GM19324 (cell line): ENCODE measurements around the gene RNF141.

Source experiments
- ATAC-seq: cut with Tn5 transposase; IDR thresholded peaks from one replicate; pipeline ENCODE4 v1.9.1; 2021; ENCODE audit warnings: mild to moderate bottlenecking, moderate library complexity; ENCODE audit not compliant: unreplicated experiment, low FRiP score

The RNF141 gene

DNA sequence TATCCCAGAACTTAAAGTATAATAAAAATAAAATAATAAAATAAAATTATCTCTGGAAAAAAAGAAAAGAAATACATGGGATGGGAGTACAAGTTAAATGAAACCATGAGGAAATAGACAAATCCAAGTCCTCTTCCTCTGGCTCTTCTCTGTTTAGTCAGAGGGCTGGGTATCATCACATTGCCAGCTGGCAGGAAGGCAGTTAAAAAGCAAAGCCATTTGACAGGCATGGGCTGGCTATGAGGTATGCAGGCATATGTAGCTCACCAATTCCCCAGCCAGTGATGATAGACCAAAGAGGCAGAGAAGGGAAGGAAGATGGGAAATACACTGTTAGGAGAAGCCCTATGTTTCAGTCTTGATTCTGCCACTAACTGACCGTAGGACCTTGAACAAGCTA, 21.0 kb upstream of the RNF141 start:
- no peak for ATAC-seq

DNA sequence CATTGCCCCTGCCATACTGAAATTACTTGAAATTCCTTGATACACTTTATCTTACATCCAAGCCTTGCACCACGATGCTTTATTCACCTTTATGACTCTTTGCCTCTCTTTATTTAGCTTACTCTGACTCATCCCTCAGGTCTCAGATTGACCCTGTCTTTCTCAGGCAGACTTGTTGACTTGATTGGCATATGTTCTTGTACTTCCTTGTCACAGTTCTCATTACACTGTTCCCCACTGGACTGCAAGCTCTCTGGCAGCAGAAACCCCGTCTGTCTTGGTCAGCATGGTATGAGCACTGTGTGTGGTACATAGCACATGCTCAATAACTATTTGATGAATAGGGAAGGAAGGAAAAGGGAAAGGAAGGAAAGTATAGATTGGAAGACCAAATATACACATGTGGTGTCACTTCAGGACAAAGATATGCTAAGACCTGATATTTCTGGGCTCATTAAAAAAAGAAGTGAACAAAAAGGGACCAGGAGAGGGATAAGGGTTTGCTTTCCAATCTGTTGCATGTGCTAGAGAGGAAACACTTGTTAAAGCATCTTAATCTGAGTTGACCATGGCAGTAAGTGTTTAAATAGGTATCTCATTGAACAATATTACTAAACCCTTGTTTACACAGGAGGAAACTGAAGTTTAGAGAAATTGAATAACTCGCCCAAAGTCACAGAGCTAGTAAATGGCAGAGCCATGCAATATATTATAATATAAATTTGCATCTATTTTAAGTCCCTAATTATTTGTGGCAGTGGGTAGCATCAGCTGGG, 20.2 kb upstream of the RNF141 start:
- no peak for ATAC-seq

DNA sequence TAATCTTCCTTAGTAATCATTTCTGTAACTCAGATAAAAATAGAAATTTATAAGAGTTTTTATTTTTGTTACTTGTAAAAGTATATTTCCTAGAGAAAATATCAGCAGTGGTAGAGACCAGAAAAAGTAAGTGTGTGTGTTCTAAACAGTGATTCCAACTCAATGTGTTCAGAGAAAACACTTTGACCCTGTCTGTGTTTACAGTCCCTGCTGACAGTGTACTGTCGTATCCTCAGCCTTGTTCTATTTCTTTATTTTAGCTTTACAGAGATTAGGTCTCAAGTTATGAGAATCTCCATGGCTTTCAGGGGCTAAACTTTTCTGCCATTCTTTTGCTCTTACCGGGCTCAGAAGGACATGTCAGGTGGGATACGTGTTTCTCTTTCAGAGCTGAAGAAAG, 17.3 kb upstream of the RNF141 start:
- ATAC-seq: no peak

DNA sequence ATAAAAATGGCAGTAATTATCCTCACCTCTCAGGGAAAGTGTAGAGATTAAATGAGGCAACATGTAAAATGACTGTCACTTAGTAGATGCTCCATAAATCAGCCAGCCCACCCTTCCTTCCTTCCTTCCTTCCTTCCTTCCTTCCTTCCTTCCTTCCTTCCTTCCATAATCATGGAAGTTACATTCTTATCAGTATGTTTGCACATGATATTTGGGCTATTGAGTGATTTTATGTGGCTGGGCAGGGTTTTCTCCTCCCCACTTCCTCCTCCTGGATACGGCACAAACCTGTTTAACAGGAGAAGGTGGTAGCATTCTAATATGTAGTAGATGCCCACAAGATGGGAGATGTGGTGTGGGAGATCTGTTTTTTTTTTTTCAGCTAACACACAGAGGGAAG, 15.6 kb upstream of the RNF141 start:
- ATAC-seq: no peak

DNA sequence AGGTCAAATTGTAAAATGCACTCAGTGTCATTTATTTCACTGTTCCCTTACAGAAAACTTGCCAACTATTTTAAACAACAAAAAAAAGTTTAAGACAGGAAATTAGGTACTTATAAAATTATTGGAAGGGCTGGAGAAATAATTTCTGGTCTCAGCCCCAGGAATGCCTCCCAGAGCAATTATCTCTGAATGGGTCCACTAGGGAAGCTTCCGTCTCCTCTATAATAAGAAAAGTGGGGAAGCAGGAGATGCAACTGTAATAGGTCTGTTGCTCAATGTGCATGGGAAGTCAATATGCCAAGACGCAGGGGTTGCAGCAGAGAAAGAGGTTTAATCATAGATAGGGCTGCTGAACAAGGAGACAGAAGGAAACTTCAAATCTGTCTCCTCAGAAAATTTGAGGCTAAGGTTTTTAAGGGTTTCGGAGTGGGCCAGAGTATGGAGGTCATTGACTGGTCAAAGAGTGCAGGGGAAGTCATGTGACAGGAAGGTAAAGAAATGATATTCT, 10.9 kb upstream of the RNF141 start:
- no peak for ATAC-seq

- no peak for ATAC-seq
These were observed 10.3 kb upstream of the RNF141 start for GRCh38 chr11:10551290-10551592.

DNA sequence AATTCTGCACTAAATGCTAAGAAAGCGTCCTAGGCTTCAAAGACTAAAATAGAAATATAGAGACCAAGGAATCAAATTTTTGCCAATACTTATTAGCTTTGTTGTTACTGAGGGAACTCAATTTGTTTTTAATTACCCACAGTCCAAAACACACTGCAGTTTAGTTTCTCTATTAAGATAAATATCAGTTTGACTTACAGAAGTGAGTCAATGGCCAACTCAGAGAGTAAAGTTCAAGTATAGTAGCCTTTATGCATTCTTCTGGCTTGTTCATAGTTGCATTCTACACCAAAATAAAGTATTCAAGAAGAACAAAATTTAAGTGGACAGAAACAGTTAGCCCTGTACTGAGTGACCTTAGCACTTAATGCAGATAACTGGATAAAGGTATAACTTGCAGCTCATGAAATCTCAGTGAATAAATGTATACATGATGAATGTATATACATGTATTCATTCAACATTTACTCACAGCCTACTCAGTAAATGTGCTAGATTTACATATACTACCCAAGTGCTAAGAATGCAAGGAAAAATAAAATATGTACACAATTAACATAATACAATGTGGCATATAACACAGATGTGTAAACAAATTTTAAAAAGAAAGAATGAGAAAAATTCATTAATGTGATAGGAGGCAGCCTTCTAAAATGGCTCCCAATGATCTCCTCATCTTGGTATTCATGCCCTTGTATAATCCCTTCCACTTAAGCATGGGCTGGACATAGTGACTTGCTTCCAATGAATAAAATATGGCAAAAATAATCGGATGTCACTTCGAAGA, 9.7 kb upstream of the RNF141 start:
- no peak for ATAC-seq

GRCh38 chr11:10544491-10545465, 3.8 kb upstream of the RNF141 start:
- no peak for ATAC-seq

- no peak for ATAC-seq
These were observed 2.8 kb upstream of the RNF141 start for GRCh38 chr11:10543782-10544181.

DNA sequence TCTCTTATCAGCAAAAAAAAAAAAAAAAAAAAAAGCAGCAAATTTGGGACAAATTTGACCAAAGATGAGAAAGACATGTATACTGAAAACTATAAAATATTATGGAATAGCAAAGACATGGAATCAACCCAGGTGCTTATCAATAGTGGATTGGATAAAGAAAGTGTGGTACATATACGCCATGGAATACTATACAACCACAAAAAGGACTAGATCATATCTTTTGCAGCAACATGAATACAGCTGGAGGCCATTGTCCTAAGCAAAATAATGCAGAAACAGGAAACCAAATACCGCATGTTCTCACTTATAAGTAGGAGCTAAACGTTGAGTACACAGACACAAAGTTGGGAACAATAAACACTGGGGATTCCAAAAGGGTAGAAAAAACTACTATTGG, 1.8 kb upstream of the RNF141 start:
- no peak for ATAC-seq

DNA sequence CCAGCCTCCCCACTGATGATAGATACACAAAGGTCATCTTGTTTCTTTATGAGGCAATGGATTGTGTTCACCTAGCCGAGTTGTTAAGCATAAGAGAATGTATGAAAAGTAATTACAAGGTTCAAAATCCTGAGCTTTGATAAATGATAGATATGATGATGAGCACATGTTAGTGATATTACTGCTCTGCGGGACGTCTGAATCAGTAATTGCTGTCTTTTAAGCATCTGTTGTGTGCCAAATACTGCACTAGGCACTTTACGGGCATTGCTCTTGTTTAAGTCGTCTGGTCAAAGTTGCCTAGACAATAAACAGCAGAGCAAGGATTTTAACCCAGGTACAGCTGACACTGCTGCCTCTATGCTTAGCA, 559 bp upstream of the RNF141 start:
- ATAC-seq: no peak

- peak; percentile 35 for ATAC-seq
These were observed 457 bp downstream of the RNF141 start for GRCh38 chr11:10540546-10540914.

DNA sequence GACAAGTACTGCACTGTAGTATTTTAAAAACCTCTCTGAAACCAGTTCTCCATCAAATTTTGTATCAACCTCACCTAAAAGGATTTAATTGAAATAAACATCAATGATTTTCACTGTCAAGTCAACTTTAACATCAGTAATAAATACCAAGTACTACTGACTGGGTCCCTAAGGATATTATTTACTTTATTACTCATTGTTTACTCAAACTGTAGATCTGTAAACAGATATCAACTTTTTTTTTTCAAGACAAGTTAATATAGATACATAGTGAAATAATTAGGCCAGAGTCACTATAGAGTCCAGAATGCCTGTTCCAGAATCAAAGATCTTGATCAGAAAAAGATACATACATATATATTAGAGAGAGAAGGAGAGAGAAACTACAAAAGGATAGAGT, 1.6 kb downstream of the RNF141 start:
- no peak for ATAC-seq

DNA sequence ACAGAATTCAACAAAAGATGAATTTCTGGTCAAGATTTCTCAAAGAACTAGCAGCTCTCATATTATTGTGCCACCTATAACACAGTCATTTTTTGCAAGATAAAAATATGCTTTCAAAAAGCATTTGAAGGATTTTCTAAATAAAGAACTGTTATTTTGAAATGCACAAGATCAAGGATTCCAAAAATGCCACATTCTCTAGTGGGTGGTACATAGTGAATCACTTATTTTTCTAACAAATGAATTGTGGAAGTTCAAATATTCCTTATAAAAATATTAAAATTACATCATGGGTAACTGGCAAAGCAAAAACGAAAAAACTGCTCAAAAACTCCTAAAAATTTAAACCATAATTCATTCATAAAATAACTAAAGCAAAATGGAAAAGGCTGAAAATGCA, 2.1 kb downstream of the RNF141 start:
- no peak for ATAC-seq

DNA sequence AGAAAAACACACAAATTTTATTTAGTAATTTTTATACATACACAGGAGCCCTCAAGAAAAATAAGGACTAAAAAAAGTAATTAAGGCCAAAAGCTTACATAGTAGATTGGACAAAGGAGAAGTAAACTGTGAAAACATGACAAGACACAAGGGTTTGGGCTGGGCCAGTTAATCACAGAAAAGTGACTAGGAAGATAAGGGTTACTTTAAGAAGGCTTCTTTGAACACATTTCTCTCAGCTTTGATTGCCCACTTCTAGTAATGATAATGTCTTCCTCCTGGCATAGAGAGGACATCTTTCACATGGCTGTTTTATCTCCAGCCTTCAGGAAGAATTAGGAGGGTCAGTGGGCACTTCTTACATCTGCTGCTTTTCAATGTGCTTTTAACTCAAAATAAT, 3.4 kb downstream of the RNF141 start:
- no peak for ATAC-seq

GRCh38 chr11:10534316-10534715, 6.7 kb downstream of the RNF141 start:
- ATAC-seq: no peak

- ATAC-seq: no peak
These were observed 7.7 kb downstream of the RNF141 start for GRCh38 chr11:10533323-10533722.

DNA sequence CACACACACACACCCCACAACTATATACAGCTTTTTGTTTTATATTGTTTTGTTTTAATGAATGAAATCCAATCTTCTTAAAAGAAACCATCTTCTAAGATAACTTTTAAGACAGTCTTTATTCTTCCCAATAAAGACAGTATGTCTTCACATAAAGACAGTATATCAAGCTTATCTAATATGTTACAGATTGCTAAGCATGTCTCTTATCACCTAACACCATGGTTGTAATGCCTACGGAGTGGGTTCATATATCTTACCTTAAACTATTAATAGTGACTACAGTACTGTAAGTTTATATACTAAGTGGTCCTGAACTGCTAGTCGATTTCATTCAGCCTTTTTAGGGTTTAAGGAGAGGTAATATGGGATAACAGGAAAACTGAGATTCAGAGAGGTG, 8.5 kb downstream of the RNF141 start:
- no peak for ATAC-seq

DNA sequence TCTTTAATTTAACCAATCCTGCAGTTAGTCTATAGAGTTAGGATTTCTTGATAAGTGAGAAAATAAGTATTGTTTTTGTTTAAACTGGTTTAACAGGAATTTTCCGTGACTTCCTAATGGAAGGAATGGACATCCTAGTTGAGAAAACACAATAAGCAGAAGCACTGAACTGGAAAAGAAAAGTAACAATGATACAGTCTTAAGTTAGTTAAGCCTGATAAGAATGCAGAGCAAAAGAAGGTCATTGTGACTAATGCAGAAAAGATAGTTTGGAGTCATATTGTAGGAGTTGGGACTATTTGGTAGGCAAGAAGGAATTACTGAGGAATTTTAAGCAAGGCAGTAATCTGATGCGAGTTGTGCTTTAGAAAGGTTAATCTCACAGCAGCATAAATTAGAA, 11.7 kb downstream of the RNF141 start:
- ATAC-seq: no peak

GRCh38 chr11:10528121-10528520, 12.9 kb downstream of the RNF141 start:
- no peak for ATAC-seq
